Nephron (organoid): ENCODE results near the gene LIMK2.

Experiments
- H3K27ac Mint-ChIP-seq, 3 experiments: 2 replicates each; pipeline ENCODE4 v1.8.0; 2020; ENCODE audit warnings: mixed read lengths in 3 of 3, mild to moderate bottlenecking in 2 of 3, moderate library complexity in 1 of 3
- H3K27me3 Mint-ChIP-seq: 2 replicates; pipeline ENCODE4 v1.8.0; 2021; ENCODE audit warnings: low read depth, mild to moderate bottlenecking, moderate library complexity, mixed read lengths
- H3K36me3 Mint-ChIP-seq: 2 replicates; pipeline ENCODE4 v1.8.0; 2020; ENCODE audit warnings: low read depth, mixed read lengths
- H3K4me1 Mint-ChIP-seq: 2 replicates; pipeline ENCODE4 v1.8.0; 2020; ENCODE audit warnings: mixed read lengths
- H3K4me3 Mint-ChIP-seq, 3 experiments: 2 replicates each; pipeline ENCODE4 v1.8.0; 2020; ENCODE audit warnings: mild to moderate bottlenecking in 3 of 3, mixed read lengths in 3 of 3, moderate library complexity in 2 of 3
- H3K9me3 Mint-ChIP-seq: 2 replicates; pipeline ENCODE4 v1.8.0; 2020; ENCODE audit warnings: mixed read lengths
- TF ChIP-seq, protein P1 (sequence below), 3 experiments: fragments of 200-600 bp; sonication (generic); IDR thresholded peaks; one replicate each; pipeline ENCODE4 v1.5.0; 2021; ENCODE audit warnings: antibody characterized with exemption in 3 of 3; ENCODE audit not compliant: unreplicated experiment in 3 of 3

The LIMK2 gene

DNA sequence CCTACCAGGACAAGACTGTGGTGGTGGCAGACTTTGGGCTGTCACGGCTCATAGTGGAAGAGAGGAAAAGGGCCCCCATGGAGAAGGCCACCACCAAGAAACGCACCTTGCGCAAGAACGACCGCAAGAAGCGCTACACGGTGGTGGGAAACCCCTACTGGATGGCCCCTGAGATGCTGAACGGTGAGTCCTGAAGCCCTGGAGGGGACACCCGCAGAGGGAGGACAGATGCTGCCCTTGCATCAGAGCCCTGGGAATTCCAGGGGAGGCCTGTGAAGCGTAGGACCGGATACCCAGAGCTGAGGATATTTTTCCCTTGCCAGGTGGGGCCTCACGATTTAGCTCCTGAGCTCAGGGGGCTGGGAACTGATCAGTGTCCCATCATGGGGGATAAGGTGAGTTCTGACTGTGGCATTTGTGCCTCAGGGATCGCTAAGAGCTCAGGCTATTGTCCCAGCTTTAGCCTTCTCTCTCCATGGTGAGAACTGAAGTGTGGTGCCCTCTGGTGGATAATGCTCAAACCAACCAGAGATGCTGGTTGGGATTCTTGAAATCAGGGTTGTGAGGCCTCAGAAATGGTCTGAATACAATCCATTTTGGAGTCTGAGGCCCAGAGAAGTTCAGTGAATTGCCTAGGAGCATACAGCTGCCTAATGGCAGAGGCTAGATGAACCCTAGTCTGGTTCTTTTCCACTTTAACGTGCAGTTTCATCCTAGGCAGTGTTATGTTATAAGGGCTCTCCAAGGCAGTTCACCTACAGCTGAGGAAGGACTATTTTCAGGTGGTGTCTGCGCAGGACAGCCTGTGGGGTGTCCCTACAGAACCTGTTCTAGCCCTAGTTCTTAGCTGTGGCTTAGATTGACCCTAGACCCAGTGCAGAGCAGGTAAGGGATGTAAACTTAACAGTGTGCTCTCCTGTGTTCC, 60.7 kb downstream of the LIMK2 start:
- Mint-ChIP-seq H3K4me1 (peaks cover 5% of the 10 kb centered on the region), H3K27me3 (peaks cover 4% of the 10 kb centered on the region), H3K36me3 (peaks cover 55% of the 10 kb centered on the region), H3K4me3 (no peak overlapping the region), H3K27ac (peak overlapping the region; percentile 48 to 93 (median 62)), H3K9me3 (no peaks in the 10 kb centered on the region)
- TF ChIP-seq, protein P1, sequence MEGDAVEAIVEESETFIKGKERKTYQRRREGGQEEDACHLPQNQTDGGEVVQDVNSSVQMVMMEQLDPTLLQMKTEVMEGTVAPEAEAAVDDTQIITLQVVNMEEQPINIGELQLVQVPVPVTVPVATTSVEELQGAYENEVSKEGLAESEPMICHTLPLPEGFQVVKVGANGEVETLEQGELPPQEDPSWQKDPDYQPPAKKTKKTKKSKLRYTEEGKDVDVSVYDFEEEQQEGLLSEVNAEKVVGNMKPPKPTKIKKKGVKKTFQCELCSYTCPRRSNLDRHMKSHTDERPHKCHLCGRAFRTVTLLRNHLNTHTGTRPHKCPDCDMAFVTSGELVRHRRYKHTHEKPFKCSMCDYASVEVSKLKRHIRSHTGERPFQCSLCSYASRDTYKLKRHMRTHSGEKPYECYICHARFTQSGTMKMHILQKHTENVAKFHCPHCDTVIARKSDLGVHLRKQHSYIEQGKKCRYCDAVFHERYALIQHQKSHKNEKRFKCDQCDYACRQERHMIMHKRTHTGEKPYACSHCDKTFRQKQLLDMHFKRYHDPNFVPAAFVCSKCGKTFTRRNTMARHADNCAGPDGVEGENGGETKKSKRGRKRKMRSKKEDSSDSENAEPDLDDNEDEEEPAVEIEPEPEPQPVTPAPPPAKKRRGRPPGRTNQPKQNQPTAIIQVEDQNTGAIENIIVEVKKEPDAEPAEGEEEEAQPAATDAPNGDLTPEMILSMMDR (IDR thresholded peaks at IDR 0.05; ENCODE audit: unreplicated experiment in 3 of 3) = peak; percentile 71 to 76 (median 72)

- TF ChIP-seq, protein P1 (IDR thresholded peaks at IDR 0.05; ENCODE audit: unreplicated experiment in 3 of 3) = no peak
- H3K27ac Mint-ChIP-seq = no peak overlapping the region
- H3K36me3 Mint-ChIP-seq = peaks cover 55% of the 10 kb centered on the region
- H3K9me3 Mint-ChIP-seq = no peaks in the 10 kb centered on the region
- no peak overlapping the region for H3K4me3 Mint-ChIP-seq
- no peaks in the 10 kb centered on the region for H3K27me3 Mint-ChIP-seq
- peaks cover 5% of the 10 kb centered on the region for H3K4me1 Mint-ChIP-seq
These were observed 61.9 kb downstream of the LIMK2 start for GRCh38 chr22:31274017-31274416.

DNA sequence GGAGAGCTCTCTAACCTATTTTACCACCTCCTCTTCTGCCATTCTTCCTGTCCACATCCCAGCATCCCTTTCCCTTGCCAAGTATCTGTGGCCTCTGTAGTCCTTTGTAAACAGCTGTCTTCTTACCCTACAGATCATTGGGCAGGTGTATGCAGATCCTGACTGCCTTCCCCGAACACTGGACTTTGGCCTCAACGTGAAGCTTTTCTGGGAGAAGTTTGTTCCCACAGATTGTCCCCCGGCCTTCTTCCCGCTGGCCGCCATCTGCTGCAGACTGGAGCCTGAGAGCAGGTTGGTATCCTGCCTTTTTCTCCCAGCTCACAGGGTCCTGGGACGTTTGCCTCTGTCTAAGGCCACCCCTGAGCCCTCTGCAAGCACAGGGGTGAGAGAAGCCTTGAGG, 62.9 kb downstream of the LIMK2 start:
- TF ChIP-seq, protein P1 (IDR thresholded peaks at IDR 0.05; ENCODE audit: unreplicated experiment in 3 of 3) = no peak
- H3K9me3 Mint-ChIP-seq = no peaks in the 10 kb centered on the region
- no peaks in the 10 kb centered on the region for H3K27me3 Mint-ChIP-seq

GRCh38 chr22:31275576-31275975, 63.5 kb downstream of the LIMK2 start:
- no peak overlapping the region for H3K4me3 Mint-ChIP-seq
- H3K27me3 Mint-ChIP-seq = no peaks in the 10 kb centered on the region
- TF ChIP-seq, protein P1 (IDR thresholded peaks at IDR 0.05; ENCODE audit: unreplicated experiment in 3 of 3) = no peak
- peaks cover 50% of the 10 kb centered on the region for H3K36me3 Mint-ChIP-seq
- H3K9me3 Mint-ChIP-seq = no peaks in the 10 kb centered on the region
- H3K4me1 Mint-ChIP-seq = peaks cover 5% of the 10 kb centered on the region
- H3K27ac Mint-ChIP-seq = no peak overlapping the region

More for the DNA sequence above, 62.9 kb downstream of the LIMK2 start:
- Mint-ChIP-seq H3K4me3 (no peak overlapping the region), H3K4me1 (peaks cover 5% of the 10 kb centered on the region), H3K36me3 (peaks cover 51% of the 10 kb centered on the region), H3K27ac (peak overlapping the region in 1 of 3 experiments; percentile 54)

DNA sequence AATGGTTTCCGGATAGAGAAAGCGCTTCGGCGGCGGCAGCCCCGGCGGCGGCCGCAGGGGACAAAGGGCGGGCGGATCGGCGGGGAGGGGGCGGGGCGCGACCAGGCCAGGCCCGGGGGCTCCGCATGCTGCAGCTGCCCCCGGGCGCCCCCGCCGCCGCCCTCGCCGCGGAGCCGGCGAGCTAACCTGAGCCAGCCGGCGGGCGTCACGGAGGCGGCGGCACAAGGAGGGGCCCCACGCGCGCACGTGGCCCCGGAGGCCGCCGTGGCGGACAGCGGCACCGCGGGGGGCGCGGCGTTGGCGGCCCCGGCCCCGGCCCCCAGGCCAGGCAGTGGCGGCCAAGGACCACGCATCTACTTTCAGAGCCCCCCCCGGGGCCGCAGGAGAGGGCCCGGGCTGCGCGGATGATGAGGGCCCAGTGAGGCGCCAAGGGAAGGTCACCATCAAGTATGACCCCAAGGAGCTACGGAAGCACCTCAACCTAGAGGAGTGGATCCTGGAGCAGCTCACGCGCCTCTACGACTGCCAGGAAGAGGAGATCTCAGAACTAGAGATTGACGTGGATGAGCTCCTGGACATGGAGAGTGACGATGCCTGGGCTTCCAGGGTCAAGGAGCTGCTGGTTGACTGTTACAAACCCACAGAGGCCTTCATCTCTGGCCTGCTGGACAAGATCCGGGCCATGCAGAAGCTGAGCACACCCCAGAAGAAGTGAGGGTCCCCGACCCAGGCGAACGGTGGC, 64.5 kb downstream of the LIMK2 start:
- TF ChIP-seq, protein P1 (IDR thresholded peaks at IDR 0.05; ENCODE audit: unreplicated experiment in 3 of 3) = no peak
- H3K9me3 Mint-ChIP-seq = no peaks in the 10 kb centered on the region

More for the DNA sequence above, 64.5 kb downstream of the LIMK2 start:
- H3K4me3 Mint-ChIP-seq = no peak overlapping the region
- H3K4me1 Mint-ChIP-seq = peaks cover under 1% of the 10 kb centered on the region
- no peak overlapping the region for H3K27ac Mint-ChIP-seq
- H3K27me3 Mint-ChIP-seq = no peaks in the 10 kb centered on the region
- H3K36me3 Mint-ChIP-seq = peaks cover 44% of the 10 kb centered on the region
